GM21390 (cell line): ENCODE results near the gene DOCK3.
"Not testable (repeated sequence)": the region's sequence is repeated elsewhere in the genome, so short reads cannot be mapped to it uniquely, and the experiment has no call there.

Experiments
- ATAC-seq: cut with Tn5 transposase; IDR thresholded peaks from one replicate; pipeline ENCODE4 v1.9.1; 2021; ENCODE audit not compliant: unreplicated experiment

DOCK3 gene

DNA sequence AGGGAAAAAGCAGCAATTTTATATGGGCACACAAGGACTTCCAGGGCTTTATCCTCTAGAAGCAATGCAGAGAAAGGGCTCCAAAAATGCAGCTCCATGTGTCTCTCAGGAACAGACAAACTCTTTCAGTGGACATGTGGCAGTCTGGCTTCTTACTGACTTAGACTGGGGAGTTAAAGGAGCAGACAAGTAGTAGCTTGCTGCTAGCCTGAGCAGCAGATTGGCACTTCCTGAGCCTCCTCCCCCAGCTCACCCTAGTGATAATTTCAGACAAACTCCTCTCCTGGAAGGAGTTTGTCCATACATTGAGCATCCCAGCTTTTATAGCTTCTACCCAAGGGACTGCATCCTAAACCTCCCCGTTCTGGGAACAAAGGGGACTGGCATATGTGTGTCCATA is 608.7 kb downstream of the DOCK3 start:
- no peak for ATAC-seq

DNA sequence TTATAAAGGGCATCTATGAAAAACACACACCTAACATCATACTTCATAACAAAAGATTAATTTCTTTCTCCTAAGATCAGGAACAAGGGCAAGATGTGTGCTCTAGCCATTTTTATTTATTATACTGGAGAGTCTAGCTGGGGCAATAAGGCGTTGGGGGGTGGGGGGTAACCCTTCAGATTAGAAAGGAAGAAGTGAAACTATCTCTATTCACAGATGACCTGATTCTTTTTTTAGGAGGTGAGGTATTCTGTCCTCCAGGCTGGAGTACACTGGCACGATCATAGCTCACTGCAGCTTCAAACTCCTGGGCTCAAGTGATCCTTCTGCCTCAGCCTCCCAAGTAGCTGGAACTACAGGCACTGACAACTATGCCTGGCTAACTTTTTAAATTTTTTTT is 620.9 kb downstream of the DOCK3 start:
- ATAC-seq = peak; percentile 89

DNA sequence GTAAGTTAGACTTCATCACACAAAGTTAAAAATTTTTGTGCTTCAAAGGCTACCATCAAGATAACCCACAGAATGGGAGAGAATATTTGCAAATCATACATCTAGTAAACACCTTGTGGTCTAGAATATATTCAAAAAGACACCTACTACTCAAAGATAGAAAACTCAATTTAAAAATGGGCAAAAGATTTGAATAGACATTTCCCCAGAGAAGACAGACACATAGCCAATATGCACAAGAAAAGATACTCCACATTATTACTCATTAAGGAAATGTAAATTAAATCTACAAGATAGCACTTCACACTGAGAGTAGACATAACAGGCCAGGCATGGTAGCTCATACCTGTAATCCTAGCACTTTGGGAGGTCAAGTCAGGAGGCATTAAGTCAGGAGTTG is 622.6 kb downstream of the DOCK3 start:
- no peak for ATAC-seq

DNA sequence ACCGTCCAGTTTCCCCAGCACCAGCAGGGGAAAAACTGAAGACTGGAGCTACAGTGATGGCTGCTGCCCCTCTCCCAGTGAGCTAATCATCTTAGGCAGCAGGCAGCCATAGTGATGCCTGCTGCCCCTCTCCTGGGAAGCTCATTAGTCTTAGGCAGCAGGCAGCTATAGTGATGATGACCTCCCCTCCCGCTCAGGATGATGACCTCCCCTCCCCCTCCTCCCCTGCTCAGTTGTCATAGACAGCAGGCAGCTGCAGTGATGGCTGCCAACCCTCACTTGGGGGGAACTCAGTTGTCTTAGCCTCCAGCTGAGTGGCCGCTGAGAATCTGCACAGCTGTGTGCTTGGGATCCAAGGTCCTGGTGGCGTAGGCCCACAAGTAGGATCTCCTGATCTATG is 629.5 kb downstream of the DOCK3 start:
- no peak for ATAC-seq

DNA sequence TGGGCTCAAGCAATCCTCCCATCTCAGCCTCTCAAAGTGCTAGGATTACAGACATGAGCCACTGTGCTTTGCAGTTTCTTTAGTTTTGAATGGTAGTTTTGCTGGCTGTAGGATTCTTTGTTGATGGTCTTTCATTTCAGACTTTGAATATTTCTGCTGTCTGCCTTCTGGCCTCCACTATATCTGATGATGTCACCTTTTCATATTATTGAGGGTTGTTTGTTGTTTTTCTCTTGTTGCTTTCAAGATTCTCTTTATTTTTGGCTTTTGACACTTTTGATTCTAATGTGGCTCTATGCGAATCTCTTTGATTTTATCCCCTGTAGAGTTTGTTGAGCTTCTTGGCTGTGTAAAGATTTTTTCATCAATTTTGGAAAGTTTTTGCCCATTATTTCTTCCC is 631.4 kb downstream of the DOCK3 start:
- ATAC-seq = no peak

DNA sequence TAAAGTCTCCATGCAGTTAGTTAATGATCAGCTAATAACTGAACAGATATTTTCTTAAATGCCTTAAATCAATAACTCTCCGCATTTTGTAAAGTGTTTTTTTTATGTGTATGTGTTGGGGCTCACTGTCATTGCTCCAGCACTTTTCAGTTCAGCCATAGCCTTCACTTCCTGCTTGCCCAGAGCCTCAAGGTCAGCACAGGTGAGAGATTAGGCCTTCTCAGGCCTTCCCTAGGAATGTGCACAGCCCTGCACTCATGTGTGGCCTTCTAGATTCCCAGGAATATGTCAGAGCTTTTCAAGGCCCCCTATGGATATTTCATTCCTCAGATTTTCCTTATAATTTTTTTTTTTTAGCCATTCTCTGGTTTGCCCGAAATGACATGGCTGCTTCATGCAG is 632.7 kb downstream of the DOCK3 start:
- no peak for ATAC-seq

DNA sequence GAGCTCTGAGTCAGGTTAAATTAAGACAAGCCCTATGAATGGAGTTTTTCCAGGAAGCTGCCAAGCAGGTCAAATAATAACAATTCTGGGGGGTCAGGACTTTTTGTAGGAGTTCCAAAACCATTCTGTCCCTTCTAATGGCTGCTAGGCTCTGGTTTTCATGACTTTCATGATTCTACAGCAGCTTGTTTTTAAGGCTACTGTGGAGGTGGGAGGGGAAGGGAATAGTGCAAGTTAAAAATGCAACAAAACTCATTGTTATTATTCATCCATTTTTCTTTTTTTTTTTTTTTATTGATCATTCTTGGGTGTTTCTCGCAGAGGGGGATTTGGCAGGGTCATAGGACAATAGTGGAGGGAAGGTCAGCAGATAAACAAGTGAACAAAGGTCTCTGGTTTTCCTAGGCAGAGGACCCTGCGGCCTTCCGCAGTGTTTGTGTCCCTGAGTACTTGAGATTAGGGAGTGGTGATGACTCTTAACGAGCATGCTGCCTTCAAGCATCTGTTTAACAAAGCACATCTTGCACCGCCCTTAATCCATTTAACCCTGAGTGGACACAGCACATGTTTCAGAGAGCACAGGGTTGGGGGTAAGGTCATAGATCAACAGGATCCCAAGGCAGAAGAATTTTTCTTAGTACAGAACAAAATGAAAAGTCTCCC is 633.3 kb downstream of the DOCK3 start:
- ATAC-seq = not testable (repeated sequence)

DNA sequence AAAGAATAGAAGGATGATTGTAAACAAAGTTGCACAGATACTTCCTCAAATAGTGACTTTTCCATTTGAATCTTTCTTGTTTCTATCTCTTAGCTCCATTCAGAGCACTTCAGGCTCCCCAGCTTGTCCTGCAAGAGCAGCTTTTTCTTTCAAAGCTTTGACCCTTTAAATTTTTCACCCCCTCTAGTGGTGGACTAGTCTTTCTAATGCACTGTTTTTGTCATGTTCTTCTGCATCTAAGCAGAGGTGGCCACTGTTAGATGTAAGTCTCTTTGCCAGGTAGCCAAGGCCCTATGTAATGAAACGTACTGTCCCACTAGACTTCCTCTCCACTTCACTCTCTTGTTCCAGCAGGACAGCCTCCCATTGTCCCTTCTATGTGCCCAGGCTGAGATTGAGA is 636.3 kb downstream of the DOCK3 start:
- no peak for ATAC-seq

DNA sequence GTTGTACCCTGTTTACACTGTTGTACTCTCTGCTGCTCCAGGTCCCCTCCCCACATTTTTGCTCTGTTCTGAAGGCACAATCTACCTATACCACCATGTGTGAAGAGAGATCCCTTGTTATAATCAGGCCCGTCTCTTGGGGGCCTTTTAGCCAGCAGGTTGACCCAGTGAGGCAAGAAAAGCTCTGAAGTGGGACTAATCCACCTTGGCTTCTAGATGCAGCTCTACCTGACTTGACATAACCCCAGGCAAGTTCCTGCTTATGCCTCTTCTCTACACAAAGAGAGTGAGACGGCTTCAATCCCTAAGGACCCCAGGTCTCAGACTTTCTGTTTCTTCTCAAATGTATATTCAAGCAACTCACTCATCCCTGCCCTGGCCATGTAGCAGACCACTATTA is 653.5 kb downstream of the DOCK3 start:
- no peak for ATAC-seq

DNA sequence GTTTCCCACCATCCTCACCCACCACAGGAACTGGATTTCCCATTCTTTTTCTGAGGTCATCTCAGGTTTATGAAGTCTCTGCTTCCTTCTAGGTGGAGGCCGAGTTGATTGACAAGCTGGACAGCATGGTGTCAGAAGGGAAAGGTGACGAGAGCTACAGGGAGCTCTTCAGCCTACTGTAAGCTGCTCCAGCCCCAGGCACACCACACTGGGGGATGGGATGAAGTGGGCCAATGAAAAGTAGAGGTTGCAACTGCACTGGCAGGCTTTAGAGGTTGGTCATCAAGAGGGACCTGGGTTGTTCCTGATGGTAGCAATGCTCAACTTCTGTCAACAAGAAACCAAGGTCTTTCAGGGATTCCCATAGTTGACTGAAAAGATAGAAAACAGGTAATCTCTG is 655.3 kb downstream of the DOCK3 start:
- ATAC-seq = no peak

DNA sequence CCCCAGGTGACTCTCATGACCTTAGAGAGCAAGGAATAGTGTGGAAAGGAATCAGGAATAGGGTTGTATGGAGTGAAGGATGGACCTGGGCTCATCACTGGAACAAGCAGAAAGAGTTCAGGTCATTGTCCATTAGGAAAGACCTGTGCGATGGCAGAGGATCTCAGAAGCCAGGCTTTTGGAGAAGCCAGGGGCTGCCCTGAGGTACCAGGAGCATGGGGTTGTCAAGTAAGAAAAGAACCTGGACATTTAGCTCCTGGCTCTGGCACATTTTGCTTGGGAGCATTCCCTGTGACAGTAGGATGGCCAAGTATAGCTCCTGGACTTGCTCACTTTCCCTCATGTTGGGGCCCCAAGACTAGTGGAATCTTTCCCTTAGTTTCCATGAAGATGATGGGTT is 657.4 kb downstream of the DOCK3 start:
- no peak for ATAC-seq

DNA sequence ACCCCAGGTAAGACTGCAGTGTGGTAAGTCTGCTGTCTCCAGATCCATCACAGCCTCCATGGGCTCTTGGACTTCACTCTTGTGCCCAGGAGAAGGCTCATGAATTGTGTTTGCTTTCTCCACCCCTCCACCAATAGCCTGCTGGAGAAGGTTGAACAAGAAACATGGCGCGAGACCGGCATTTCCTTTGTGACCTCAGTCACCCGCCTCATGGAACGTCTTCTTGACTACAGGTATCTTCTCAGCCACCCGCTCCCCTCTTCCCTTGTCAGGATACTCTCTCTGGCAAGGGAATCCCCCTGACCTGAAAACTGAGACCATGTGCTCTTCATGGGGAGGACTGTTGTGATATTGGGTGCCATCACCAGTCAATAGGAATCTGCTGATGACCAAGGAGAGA is 658.3 kb downstream of the DOCK3 start:
- ATAC-seq = no peak

DNA sequence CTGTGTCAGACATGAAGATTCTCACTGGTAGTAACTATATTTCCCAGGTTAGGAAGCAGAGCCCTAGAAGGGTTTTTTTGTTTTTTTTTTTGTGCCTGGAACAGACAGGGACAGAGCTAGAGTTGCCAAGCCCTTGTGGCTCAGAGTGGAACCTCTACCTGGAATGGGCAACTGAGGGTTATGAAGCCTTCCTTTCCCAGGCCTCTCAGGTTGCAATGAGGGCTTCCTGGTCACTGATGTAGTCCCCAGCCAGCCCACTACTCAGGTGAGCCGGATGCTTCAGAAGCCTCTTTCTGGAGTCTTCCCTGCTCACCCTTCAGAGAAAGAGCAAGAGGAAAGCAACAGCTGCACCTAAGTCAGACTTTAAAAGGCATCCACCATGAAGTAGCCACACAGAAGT is 661.5 kb downstream of the DOCK3 start:
- no peak for ATAC-seq

DNA sequence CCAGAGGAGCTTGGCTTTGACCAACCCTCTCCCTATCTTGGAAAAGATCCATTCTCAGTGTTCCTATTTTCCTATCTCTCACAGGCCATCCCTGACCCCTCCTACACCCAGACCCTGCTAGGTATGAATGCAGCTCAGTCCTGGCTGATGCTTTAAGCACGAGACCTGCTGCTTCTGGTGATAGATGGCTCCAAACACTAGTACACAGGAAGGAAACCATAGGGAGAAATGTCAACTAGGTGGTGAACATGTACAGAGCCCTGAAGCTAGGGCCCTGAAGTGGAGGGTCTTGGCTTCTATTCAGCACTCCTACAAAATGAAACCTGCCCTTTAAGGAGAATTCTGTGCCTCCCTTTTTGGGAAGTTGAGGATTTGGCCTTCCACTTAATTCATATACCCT is 662.9 kb downstream of the DOCK3 start:
- no peak for ATAC-seq

DNA sequence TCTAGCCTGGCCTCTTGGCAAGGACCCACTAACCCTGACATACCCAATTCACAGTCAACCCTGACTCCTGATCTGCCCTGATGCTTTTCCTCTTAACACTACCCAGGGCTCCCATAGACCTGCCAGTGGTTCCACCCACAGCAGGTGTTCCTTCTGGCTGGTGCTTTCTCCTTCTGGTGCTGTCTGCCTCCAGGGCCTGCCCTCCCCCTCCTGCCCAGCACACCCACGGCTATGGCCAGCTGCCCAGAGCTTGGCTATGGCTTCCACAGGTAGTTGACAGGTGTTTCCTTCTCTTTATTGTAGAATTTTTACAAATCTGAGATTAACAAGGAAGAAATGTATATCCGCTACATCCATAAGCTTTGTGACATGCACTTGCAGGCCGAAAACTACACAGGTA is 663.9 kb downstream of the DOCK3 start:
- ATAC-seq = no peak

DNA sequence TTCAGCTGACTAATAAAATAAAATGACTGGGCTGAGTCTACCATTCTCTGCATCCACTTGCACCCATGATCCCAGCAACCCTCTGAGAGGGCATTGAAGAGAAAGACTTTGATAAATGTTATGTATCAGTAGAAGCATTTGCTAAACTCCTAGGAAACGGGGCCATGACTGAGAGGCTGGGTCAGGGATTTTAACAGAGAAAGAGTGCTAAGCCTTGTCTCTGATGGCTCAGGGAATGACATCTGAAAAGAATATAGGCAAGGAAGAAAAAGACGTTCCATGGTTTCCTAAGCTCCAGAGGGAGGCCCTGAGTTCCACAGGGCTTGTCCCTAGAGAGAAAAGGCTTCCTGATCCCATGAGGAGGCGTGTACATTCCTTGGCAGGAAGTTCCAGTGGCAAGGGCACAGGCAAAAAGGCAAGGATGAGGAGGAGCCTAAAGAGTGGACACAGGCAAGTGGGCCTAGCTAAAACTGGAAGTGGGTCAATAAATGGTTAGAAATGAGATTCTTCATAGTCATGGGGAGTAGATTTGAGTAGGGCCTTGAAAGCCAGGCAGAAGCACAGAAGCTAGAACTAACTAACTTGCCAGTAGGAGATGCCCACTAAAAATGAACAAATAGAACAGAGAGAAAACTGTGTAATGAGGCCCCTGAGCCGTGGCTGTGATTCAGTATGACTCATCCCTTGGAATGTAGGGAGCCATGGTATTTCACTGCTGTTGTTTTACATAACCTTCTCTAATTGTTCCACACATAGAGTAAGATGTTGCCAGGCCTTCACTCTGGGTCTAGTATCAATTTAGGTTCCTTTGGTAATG is 665.5 kb downstream of the DOCK3 start:
- ATAC-seq = no peak

DNA sequence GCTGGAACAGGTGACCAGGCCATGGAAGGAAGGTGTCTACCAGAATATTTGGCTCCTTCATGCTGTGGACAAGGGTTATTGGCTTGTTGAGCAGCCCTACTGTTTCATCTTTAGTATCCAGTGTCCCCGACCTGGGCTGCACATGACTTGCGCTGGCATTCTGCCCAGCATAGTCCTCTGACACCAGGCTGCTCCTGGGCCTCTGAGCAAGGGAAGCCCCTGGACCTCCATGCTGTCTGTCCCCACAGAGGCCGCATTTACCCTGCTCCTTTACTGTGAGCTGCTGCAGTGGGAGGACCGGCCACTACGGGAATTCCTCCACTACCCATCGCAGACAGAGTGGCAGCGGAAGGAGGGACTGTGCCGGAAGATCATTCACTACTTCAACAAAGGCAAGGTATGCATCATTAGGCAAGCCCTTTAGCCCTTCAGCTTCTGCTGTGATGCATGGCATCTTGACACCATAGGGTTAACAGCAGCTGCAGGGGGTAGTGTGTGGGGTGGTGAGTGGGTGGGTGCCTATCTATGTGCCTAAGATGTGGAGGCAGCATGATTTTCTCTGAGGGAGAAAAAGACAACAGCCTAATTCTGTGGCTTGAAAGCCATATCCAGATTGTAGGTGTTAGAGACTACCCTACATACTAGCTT is 666.4 kb downstream of the DOCK3 start:
- ATAC-seq = no peak

DNA sequence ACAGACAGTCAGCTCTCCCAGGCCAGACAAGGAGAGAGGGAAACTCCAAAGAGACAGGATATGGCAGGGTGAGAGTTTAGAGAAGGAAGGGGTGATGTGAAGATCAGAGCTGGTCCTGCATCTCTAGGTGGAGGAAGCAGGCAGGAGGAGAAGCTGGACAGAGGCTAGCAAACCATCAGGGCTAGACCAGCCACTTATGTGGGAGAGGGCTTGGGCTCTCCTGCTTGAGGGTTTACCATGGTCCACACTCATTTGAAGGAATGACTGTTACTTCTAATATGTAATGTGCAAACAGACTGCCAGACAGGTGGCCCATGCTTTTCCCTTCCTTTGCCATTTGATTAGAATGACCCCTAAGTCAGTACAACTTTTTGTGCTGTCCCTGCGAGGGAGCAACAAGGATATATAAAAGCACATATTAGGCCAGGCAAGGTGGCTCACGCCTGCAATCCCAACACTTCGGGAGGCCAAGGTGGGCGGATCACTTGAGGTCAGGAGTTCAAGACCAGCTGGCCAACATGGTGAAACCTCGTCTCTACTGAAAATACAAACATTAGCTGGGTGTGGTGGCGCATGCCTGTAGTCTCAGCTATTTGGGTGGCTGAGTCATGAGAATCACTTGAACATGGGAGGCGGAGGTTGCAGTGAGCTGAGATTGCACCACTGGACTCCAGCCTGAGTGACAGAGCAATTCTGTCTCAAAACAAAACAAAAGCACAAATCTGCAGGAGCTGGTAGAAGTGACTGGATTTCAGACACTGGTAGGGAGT is 669.4 kb downstream of the DOCK3 start:
- no peak for ATAC-seq

DNA sequence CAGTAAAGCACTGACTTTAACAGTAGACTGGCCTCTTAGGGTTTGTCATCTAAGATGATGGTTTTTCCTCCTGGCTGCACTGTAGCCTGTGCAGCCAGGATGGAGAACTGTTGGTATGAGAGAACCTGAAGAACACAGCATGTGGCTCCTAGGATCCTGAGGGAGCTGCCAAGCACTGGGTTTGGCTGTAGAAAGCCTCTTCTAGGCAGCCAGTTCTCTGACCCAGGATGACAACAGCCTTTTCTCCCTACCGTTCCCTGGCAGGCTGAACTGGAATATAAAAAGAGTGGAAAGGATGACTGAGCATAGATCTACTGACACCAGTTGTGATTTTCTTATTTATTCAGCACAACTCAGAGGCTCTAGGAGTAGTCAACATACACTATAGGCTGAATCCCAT is 676.0 kb downstream of the DOCK3 start:
- ATAC-seq = no peak

DNA sequence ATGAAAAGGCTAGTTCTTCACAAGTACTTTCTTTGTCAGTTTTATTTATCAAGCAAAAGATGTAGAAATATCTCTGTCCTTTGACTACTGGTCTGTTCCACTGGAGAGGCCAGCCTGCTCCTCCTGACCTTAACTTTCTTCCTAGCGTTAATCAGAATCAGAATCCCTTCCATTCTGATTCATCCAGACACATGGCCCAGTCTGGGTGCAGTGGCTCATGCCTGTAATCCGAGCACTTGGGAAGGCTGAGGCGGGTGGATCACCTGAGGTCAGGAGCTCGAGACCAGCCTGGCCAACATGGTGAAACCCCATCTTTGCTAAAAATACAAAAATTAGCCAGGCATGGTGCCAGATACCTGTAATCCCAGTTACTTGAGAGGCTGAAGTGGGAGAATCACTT is 678.4 kb downstream of the DOCK3 start:
- ATAC-seq = no peak

DNA sequence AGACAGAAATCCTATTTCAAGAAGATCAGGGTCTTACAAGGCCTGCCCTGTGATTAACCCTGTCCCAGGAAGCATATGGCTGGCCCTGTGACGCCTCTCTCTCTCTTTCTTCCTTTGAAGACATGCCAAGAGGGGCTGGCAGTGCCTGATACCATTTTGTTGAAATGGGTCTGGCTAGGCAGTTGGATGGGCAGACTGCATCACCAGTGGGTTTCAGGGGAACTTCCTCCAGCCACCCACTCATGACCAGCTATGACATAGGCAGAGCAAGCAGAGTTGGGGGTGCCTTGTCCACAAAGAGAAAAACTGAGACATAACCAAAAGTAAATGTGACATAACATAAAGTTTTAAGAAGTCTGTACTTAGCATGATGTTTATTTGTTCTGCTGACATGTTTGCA is 679.0 kb downstream of the DOCK3 start:
- ATAC-seq = no peak

DNA sequence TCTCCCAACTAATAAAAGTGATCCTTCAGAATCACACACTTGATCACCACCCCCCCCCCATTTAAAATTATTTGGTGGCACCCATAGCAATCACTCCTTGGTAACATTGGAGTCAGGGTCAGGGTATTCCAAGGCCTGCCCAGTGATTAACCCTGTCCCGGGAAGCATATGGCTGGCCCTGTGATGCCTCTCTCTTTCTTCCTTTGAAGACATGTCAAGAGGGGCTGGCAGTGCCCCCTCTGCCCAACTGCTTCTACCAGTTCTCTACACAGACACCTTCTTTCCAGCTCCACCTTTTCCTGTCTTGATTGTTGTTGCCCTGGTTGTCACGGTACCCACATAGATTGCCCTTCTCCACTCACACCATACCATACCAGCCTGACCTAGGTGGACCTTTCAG is 679.4 kb downstream of the DOCK3 start:
- no peak for ATAC-seq
